Liver (tissue), 9 donors: ENCODE data around the gene DIP2C. TPM values are rescaled to one million over a fixed set of nuclear protein-coding genes. Genes with fewer than 3 reads are reported as not detected.

Experiments used
- DNase-seq: peaks from one replicate; pipeline ENCODE4 v3.0.0-alpha.2; 2017; ENCODE audit warnings: low spot score
- H3K27ac ChIP-seq, 2 donors: one replicate each; pipeline ENCODE4 v1.7.0; 2013; ENCODE audit warnings: inconsistent platforms in 2 of 2, low read length in 2 of 2, control low read depth in 1 of 2, low read depth in 1 of 2, mild to moderate bottlenecking in 1 of 2
- H3K27me3 ChIP-seq, 4 donors: one replicate each; pipeline versions ENCODE4 v1.6.1 to v1.7.0; 2013; ENCODE audit warnings: low read length in 3 of 4, inconsistent platforms in 1 of 4, mild to moderate bottlenecking in 1 of 4, moderate library complexity in 1 of 4; ENCODE audit not compliant: control insufficient read depth in 4 of 4, insufficient read depth in 4 of 4
- H3K36me3 ChIP-seq, 4 donors: one replicate each; pipeline versions ENCODE4 v1.6.1 to v1.7.0; 2013; ENCODE audit warnings: low read length in 3 of 4, mild to moderate bottlenecking in 3 of 4, low read depth in 1 of 4, moderate library complexity in 1 of 4; ENCODE audit not compliant: control insufficient read depth in 4 of 4, insufficient read depth in 3 of 4
- H3K4me1 ChIP-seq, 4 donors: one replicate each; pipeline versions ENCODE4 v1.6.1 to v1.7.0; 2013; ENCODE audit warnings: low read length in 3 of 4, mild to moderate bottlenecking in 3 of 4, moderate library complexity in 1 of 4; ENCODE audit not compliant: control insufficient read depth in 4 of 4, insufficient read depth in 4 of 4
- H3K4me3 ChIP-seq, 3 donors: one replicate each; pipeline versions ENCODE4 v1.6.1 to v1.7.0; 2013; ENCODE audit warnings: low read length in 3 of 3, control low read depth in 1 of 3, low read depth in 1 of 3, mild to moderate bottlenecking in 1 of 3
- H3K9ac ChIP-seq, 2 donors: one replicate each; pipeline ENCODE4 v1.7.0; 2013; ENCODE audit warnings: low read length in 2 of 2, mild to moderate bottlenecking in 2 of 2, moderate library complexity in 2 of 2, control low read depth in 1 of 2, low read depth in 1 of 2
- H3K9me3 ChIP-seq, 4 donors: one replicate each; pipeline versions ENCODE4 v1.6.1 to v1.7.0; 2013; ENCODE audit warnings: low read length in 3 of 4; ENCODE audit not compliant: control insufficient read depth in 4 of 4
- CTCF ChIP-seq: fragments of 150-350 bp; IDR thresholded peaks from 2 replicates; pipeline ENCODE4 v1.5.1; 2017; ENCODE audit warnings: improper control_type of control experiment, low read depth, low read length; ENCODE audit not compliant: missing input control
- EGR1 ChIP-seq, 2 donors: IDR thresholded peaks; 2 replicates each; pipeline ENCODE4 v1.6.1; 2016 to 2018; ENCODE audit warnings: antibody characterized with exemption in 2 of 2, low read depth in 2 of 2
- FOXA1 ChIP-seq: IDR thresholded peaks from 2 replicates; pipeline ENCODE4 v1.6.1; 2016; ENCODE audit warnings: antibody characterized with exemption
- FOXA2 ChIP-seq: IDR thresholded peaks from 2 replicates; pipeline ENCODE4 v1.6.1; 2016; ENCODE audit warnings: antibody characterized with exemption
- GABPA ChIP-seq, 2 donors: IDR thresholded peaks in 1 of 2; conservative IDR thresholded peaks in 1 of 2; 2 replicates each; pipeline ENCODE4 v1.6.1; 2016; ENCODE audit warnings: antibody characterized with exemption in 2 of 2, mild to moderate bottlenecking in 1 of 2, moderate library complexity in 1 of 2
- HNF4G ChIP-seq: IDR thresholded peaks from 2 replicates; pipeline ENCODE4 v1.6.1; 2016; ENCODE audit warnings: antibody characterized with exemption
- JUND ChIP-seq, 2 donors: IDR thresholded peaks; 2 replicates each; pipeline ENCODE4 v1.6.1; 2016; ENCODE audit warnings: antibody characterized with exemption in 2 of 2
- MAX ChIP-seq: IDR thresholded peaks from 2 replicates; pipeline ENCODE4 v1.6.1; 2016; ENCODE audit warnings: antibody characterized with exemption
- NR2F2 ChIP-seq: IDR thresholded peaks from 2 replicates; pipeline ENCODE4 v1.6.1; 2016; ENCODE audit warnings: antibody characterized with exemption
- RAD21 ChIP-seq, 2 donors: IDR thresholded peaks; 2 replicates each; pipeline ENCODE4 v1.6.1; 2016; ENCODE audit warnings: antibody characterized with exemption in 2 of 2, mild to moderate bottlenecking in 2 of 2
- RXRA ChIP-seq, 2 donors: IDR thresholded peaks; 2 replicates each; pipeline ENCODE4 v1.6.1; 2017 to 2018; ENCODE audit warnings: antibody characterized with exemption in 2 of 2, mild to moderate bottlenecking in 1 of 2
- SP1 ChIP-seq: IDR thresholded peaks from 2 replicates; pipeline ENCODE4 v1.6.1; 2018; ENCODE audit warnings: antibody characterized with exemption, mild to moderate bottlenecking
- TAF1 ChIP-seq: conservative IDR thresholded peaks from 2 replicates; pipeline ENCODE4 v1.6.1; 2016; ENCODE audit warnings: antibody characterized with exemption, mild to moderate bottlenecking
- YY1 ChIP-seq: IDR thresholded peaks from 2 replicates; pipeline ENCODE4 v1.6.1; 2016; ENCODE audit warnings: antibody characterized with exemption, mild to moderate bottlenecking
- WGBS: extraction: QIAGEN DNeasy Blood & Tissue Kit; methylation state at CpG from one replicate; pipeline ENCODE4 v1.1.7; 2013; 5-methylcytosine and 5-hydroxymethylcytosine counted together
- polyA plus RNA-seq, 2 donors: library from polyadenylated mRNA; stranded (reverse) in 1 of 2; unstranded in 1 of 2; fragments of 200-250 nt in 1 of 2; fragments of >200 nt in 1 of 2; fragmentation: Nextera tagmentation in 1 of 2; extraction: Ambion mirVana in 1 of 2; gene quantifications; one replicate each; pipeline versions ENCODE4 v1.2.1 to v1.2.3, GENCODE V29; 2013 to 2015
- total RNA-seq, 2 donors: library from RNA; depleted of rRNA; stranded (reverse); fragments of >200 nt; gene quantifications; one replicate each; pipeline ENCODE4 v1.2.3, GENCODE V29; 2014
- TF ChIP-seq, protein P1 (sequence below): IDR thresholded peaks from 2 replicates; pipeline ENCODE4 v1.6.1; 2016; ENCODE audit warnings: antibody characterized with exemption
- TF ChIP-seq, protein P2 (sequence below): IDR thresholded peaks from 2 replicates; pipeline ENCODE4 v1.6.1; 2016; ENCODE audit warnings: antibody characterized with exemption, mild to moderate bottlenecking
- donor health status: healthy.
- donor health status: healthy.
- donor health status: healthy.
- donor health status: healthy.
- donor health status: healthy.

DIP2C gene
- total and polyA plus RNA-seq, 4 donors: 4.2 to 12.2 (median 5.7) TPM

DNA sequence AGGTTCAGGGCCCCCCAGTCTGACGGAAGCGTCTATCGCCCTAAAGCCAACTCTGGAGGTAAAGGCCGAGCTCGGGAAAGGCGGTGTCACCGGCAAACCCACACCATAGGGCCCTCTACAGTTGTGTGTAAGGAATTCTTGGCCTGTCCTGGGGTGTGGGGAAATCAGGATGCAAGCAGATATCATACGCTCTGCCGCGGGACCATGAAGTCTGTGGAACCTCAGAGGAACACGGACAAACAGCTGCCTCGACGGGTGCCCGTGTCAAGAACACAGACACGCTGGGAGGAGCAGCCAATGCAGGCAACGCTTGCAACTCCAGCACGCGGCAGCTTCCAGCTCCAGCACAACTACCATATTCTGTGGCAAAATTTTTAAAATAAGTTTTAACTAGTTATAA is 157.9 kb downstream of the DIP2C start:
- H3K4me1 ChIP-seq: no peaks in the 10 kb centered on the region
- TF ChIP-seq JUND (IDR thresholded peaks at IDR 0.05): no peak
- TF ChIP-seq RXRA (IDR thresholded peaks at IDR 0.05): no peak
- TF ChIP-seq FOXA2: no peak
- no peak for TF ChIP-seq TAF1
- TF ChIP-seq EGR1 (IDR thresholded peaks at IDR 0.05; ENCODE audit: low read depth in 2 of 2): no peak
- no peak for TF ChIP-seq HNF4G
- no peak for TF ChIP-seq SP1
- no peak for TF ChIP-seq MAX
- TF ChIP-seq, protein P1, sequence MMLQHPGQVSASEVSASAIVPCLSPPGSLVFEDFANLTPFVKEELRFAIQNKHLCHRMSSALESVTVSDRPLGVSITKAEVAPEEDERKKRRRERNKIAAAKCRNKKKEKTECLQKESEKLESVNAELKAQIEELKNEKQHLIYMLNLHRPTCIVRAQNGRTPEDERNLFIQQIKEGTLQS: no peak
- TF ChIP-seq, protein P2, sequence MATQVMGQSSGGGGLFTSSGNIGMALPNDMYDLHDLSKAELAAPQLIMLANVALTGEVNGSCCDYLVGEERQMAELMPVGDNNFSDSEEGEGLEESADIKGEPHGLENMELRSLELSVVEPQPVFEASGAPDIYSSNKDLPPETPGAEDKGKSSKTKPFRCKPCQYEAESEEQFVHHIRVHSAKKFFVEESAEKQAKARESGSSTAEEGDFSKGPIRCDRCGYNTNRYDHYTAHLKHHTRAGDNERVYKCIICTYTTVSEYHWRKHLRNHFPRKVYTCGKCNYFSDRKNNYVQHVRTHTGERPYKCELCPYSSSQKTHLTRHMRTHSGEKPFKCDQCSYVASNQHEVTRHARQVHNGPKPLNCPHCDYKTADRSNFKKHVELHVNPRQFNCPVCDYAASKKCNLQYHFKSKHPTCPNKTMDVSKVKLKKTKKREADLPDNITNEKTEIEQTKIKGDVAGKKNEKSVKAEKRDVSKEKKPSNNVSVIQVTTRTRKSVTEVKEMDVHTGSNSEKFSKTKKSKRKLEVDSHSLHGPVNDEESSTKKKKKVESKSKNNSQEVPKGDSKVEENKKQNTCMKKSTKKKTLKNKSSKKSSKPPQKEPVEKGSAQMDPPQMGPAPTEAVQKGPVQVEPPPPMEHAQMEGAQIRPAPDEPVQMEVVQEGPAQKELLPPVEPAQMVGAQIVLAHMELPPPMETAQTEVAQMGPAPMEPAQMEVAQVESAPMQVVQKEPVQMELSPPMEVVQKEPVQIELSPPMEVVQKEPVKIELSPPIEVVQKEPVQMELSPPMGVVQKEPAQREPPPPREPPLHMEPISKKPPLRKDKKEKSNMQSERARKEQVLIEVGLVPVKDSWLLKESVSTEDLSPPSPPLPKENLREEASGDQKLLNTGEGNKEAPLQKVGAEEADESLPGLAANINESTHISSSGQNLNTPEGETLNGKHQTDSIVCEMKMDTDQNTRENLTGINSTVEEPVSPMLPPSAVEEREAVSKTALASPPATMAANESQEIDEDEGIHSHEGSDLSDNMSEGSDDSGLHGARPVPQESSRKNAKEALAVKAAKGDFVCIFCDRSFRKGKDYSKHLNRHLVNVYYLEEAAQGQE: no peak
- no peak for TF ChIP-seq CTCF
- no peak for TF ChIP-seq YY1
- no peak for TF ChIP-seq GABPA (IDR thresholded peaks at IDR 0.05 in 1 of 2, conservative IDR thresholded peaks at IDR 0.05 in 1 of 2)
- TF ChIP-seq NR2F2: no peak
- H3K4me3 ChIP-seq: no peak overlapping the region
- no peak overlapping the region for H3K27ac ChIP-seq
- WGBS: 95% methylated on average over 18 of the region's 18 CpGs
- no peak overlapping the region for H3K9ac ChIP-seq
- DNase-seq: no peak
- H3K36me3 ChIP-seq: no peaks in the 10 kb centered on the region
- no peaks in the 10 kb centered on the region for H3K27me3 ChIP-seq
- no peaks in the 10 kb centered on the region for H3K9me3 ChIP-seq

DNA sequence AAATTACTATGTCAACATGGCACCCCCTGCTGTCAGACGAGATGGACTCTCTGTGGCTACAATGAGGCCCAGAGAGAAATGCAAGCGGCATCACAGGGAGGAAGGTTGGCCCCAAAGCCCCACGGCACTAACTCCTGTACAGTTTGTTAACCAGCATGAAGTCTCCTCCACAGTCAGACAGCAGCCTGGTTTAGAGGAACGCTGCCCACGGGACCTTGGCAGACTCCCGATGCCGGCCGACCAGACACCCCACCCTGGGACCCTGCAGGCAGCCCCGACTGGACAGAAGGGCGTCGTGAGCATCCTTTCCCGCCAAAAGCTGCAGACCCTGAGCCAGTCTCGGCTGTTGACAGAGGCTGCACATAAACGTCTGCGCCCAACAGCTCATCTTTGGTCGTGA is 158.8 kb downstream of the DIP2C start:
- H3K9ac ChIP-seq: no peak overlapping the region
- H3K36me3 ChIP-seq: no peaks in the 10 kb centered on the region
- no peak overlapping the region for H3K27ac ChIP-seq
- 93% methylated on average over 16 of the region's 16 CpGs for WGBS
- no peaks in the 10 kb centered on the region for H3K9me3 ChIP-seq
- no peak for TF ChIP-seq HNF4G
- TF ChIP-seq, protein P2: no peak
- TF ChIP-seq FOXA1: no peak
- TF ChIP-seq RAD21 (IDR thresholded peaks at IDR 0.05): no peak
- no peak for TF ChIP-seq FOXA2
- no peak for TF ChIP-seq RXRA (IDR thresholded peaks at IDR 0.05)
- no peak for TF ChIP-seq YY1
- TF ChIP-seq NR2F2: no peak
- no peaks in the 10 kb centered on the region for H3K4me1 ChIP-seq
- no peaks in the 10 kb centered on the region for H3K27me3 ChIP-seq
- no peak overlapping the region for H3K4me3 ChIP-seq
- DNase-seq: no peak
